Raji (cell line): ENCODE data around the gene MORC2.

Experiments used
- POLR2A ChIP-seq: IDR thresholded peaks from 2 replicates; pipeline ENCODE4 v1.6.1; 2011; ENCODE audit warnings: low read depth, low read length, control low read depth; ENCODE audit not compliant: insufficient read depth

The MORC2 gene

GRCh38 chr22:30940685-30941362 is 27.8 kb downstream of the MORC2 start:
- TF ChIP-seq POLR2A = no peak

- TF ChIP-seq POLR2A = no peak
Observed at GRCh38 chr22:30934053-30934452, 34.5 kb downstream of the MORC2 start.

- TF ChIP-seq POLR2A = no peak
Observed at GRCh38 chr22:30933457-30933856, 35.1 kb downstream of the MORC2 start.

- no peak for TF ChIP-seq POLR2A
Observed at GRCh38 chr22:30932661-30933060, 35.9 kb downstream of the MORC2 start.

- TF ChIP-seq POLR2A = no peak
Observed at GRCh38 chr22:30931541-30932300, 36.9 kb downstream of the MORC2 start.

GRCh38 chr22:30930228-30930627 is 38.3 kb downstream of the MORC2 start:
- no peak for TF ChIP-seq POLR2A

GRCh38 chr22:30928401-30928800 is 40.2 kb downstream of the MORC2 start:
- no peak for TF ChIP-seq POLR2A

GRCh38 chr22:30927806-30928205 is 40.8 kb downstream of the MORC2 start:
- TF ChIP-seq POLR2A = no peak

GRCh38 chr22:30926706-30927105 is 41.9 kb downstream of the MORC2 start:
- no peak for TF ChIP-seq POLR2A

GRCh38 chr22:30925667-30926066 is 42.9 kb downstream of the MORC2 start:
- TF ChIP-seq POLR2A = no peak

GRCh38 chr22:30923168-30923900 is 45.2 kb downstream of the MORC2 start:
- TF ChIP-seq POLR2A = no peak

GRCh38 chr22:30922151-30922611 is 46.4 kb downstream of the MORC2 start:
- no peak for TF ChIP-seq POLR2A

GRCh38 chr22:30921108-30921507 is 47.5 kb downstream of the MORC2 start:
- TF ChIP-seq POLR2A = no peak

GRCh38 chr22:30920407-30920806 is 48.2 kb downstream of the MORC2 start:
- no peak for TF ChIP-seq POLR2A

- TF ChIP-seq POLR2A = no peak
Observed at GRCh38 chr22:30919973-30920372, 48.6 kb downstream of the MORC2 start.

- TF ChIP-seq POLR2A = no peak
Observed at GRCh38 chr22:30918761-30919160, 49.8 kb downstream of the MORC2 start.
